K562 (cell line): ENCODE measurements around the gene KIAA1614. TPM values are rescaled to one million over a fixed set of nuclear protein-coding genes. Genes with fewer than 3 reads are reported as not detected.
A peak's percentile ranks its signal among the peaks of the same experiment; 100 is the strongest.

Experiments used
- ATAC-seq: fragments of 200-7000 bp; cut with Tn5 transposase; 3 replicates; pipeline ENCODE4 v1.9.1; 2020; ENCODE audit warnings: moderate library complexity
- BruUV-seq: library from RNA; stranded (reverse); fragments of 400-500 nt; replicated peaks from 2 replicates; lab custom pipeline; 2021; lab: Mats Ljungman, UMichigan
- CTCF ChIA-PET: fragments of 300-600 bp; formaldehyde crosslinking; extraction: SDS; loops from one replicate; lab custom pipeline; 2021; ENCODE audit warnings: low intra/inter-chr PET ratio; lab: Yijun Ruan, JAX
- POLR2A ChIA-PET: fragments of 300-600, 350-650 bp; sonication (Branson Sonifier 250); formaldehyde crosslinking; extraction: SDS; loops from one replicate; lab custom pipeline; 2021; ENCODE audit warnings: antibody characterized with exemption, inconsistent platforms; lab: Yijun Ruan, JAX
- DNase-seq, 4 experiments: peaks; one replicate each; pipeline versions ENCODE4 v3.0.0 to v3.0.0-alpha.2; 2011 to 2018; ENCODE audit warnings: low spot score in 3 of 4, mixed read lengths in 3 of 4; ENCODE audit errors: extremely low read depth in 1 of 4
- FAIRE-seq: peaks from 2 replicates; lab custom pipeline; 2011; peaks lifted over from hg19 to GRCh38; lab: Jason Lieb, UNC
- H2AFZ ChIP-seq: 2 replicates; pipeline ENCODE4 v1.6.0; 2011; ENCODE audit warnings: low read depth, low read length, control low read depth, inconsistent platforms
- H3K27ac ChIP-seq: fragments of 200-600 bp; 3 replicates; pipeline ENCODE4 v1.8.0; 2011; ENCODE audit warnings: low read depth, mild to moderate bottlenecking, control low read depth, inconsistent platforms, low read length, moderate library complexity, mixed read lengths; ENCODE audit errors: extremely low read depth
- H3K27me3 ChIP-seq, 2 experiments: fragments of 300-600 bp in 1 of 2; 2 replicates in 1 of 2; 3 replicates in 1 of 2; pipeline versions ENCODE4 v1.6.0 to v1.8.0; 2011; ENCODE audit warnings: inconsistent platforms in 2 of 2, low read length in 2 of 2, mild to moderate bottlenecking in 1 of 2, mixed read lengths in 1 of 2, moderate library complexity in 1 of 2; ENCODE audit not compliant: control insufficient read depth in 2 of 2, insufficient read depth in 2 of 2
- H3K36me3 ChIP-seq: fragments of 300-600 bp; 3 replicates; pipeline ENCODE4 v1.8.0; 2011; ENCODE audit warnings: mild to moderate bottlenecking, low read length, inconsistent platforms; ENCODE audit not compliant: control insufficient read depth, insufficient read depth
- H3K4me1 ChIP-seq, 2 experiments: fragments of 200-600 bp in 1 of 2; replicated peaks in 1 of 2; 2 replicates in 1 of 2; 3 replicates in 1 of 2; pipeline versions ENCODE4 v1.5.1 to v1.8.0; 2011; ENCODE audit warnings: inconsistent platforms in 2 of 2, low read length in 2 of 2, mild to moderate bottlenecking in 1 of 2, mixed read lengths in 1 of 2, moderate library complexity in 1 of 2; ENCODE audit not compliant: control insufficient read depth in 2 of 2, insufficient read depth in 2 of 2
- H3K4me2 ChIP-seq: 2 replicates; pipeline ENCODE4 v1.6.1; 2011; ENCODE audit warnings: low read length, control low read depth, inconsistent platforms, mixed read lengths; ENCODE audit not compliant: insufficient read depth
- H3K4me3 ChIP-seq: fragments of 200-600 bp; sonication (generic), shearing (Covaris generic); 2 replicates; pipeline ENCODE4 v1.5.1; 2016; ENCODE audit warnings: control low read depth, inconsistent platforms
- H3K79me2 ChIP-seq: fragments of 200-600 bp; 3 replicates; pipeline ENCODE4 v1.8.0; 2011; ENCODE audit warnings: low read length, inconsistent platforms; ENCODE audit not compliant: control insufficient read depth, insufficient read depth
- H3K9ac ChIP-seq, 2 experiments: 2 replicates each; pipeline versions ENCODE4 v1.6.0 to v1.6.1; 2011; ENCODE audit warnings: low read depth in 2 of 2, low read length in 2 of 2, control low read depth in 1 of 2, inconsistent platforms in 1 of 2, mild to moderate bottlenecking in 1 of 2, mixed read lengths in 1 of 2; ENCODE audit not compliant: insufficient read depth in 1 of 2
- H3K9me1 ChIP-seq: one replicate; pipeline ENCODE4 v1.6.0; 2011; ENCODE audit warnings: inconsistent platforms, mild to moderate bottlenecking, low read length, moderate library complexity; ENCODE audit not compliant: control insufficient read depth, insufficient read depth
- H3K9me3 ChIP-seq: replicated peaks from 2 replicates; pipeline ENCODE4 v1.5.1; 2011; ENCODE audit warnings: low read depth, low read length, inconsistent platforms; ENCODE audit not compliant: control insufficient read depth, insufficient read depth
- H4K20me1 ChIP-seq: replicated peaks from 2 replicates; pipeline ENCODE4 v1.6.1; 2011; ENCODE audit warnings: low read length, inconsistent platforms, mixed read lengths; ENCODE audit not compliant: control insufficient read depth, insufficient read depth
- ARID1B ChIP-seq: fragments of 450-650 bp; IDR thresholded peaks from 2 replicates; pipeline ENCODE4 v1.6.1; 2016; ENCODE audit warnings: antibody characterized with exemption, mild to moderate bottlenecking, inconsistent platforms
- ATF1 ChIP-seq, 2 experiments: fragments of 450-650 bp in 1 of 2; IDR thresholded peaks; 2 replicates each; pipeline ENCODE4 v1.6.1; 2016; ENCODE audit warnings: missing compliant biosample characterization in 1 of 2, missing genetic modification characterization in 1 of 2
- CBFA2T2 ChIP-seq: fragments of 450-650 bp; conservative IDR thresholded peaks from 2 replicates; pipeline ENCODE4 v1.6.1; 2017; ENCODE audit warnings: mild to moderate bottlenecking
- CBFA2T3 ChIP-seq: fragments of 450-650 bp; IDR thresholded peaks from 2 replicates; pipeline ENCODE4 v1.6.1; 2017
- DPF2 ChIP-seq: fragments of 450-650 bp; IDR thresholded peaks from 2 replicates; pipeline ENCODE4 v1.6.1; 2016
- MAFF ChIP-seq: IDR thresholded peaks from 2 replicates; pipeline ENCODE4 v1.6.1; 2012; ENCODE audit warnings: low read length, improper control_type of control experiment
- MAFG ChIP-seq: fragments of 450-650 bp; conservative IDR thresholded peaks from 2 replicates; pipeline ENCODE4 v1.6.1; 2016; ENCODE audit warnings: missing genetic modification characterization, missing compliant biosample characterization
- MAFK ChIP-seq: IDR thresholded peaks from 2 replicates; pipeline ENCODE4 v1.6.1; 2011; ENCODE audit warnings: low read length, improper control_type of control experiment
- MCM3 ChIP-seq: fragments of 450-650 bp; IDR thresholded peaks from 2 replicates; pipeline ENCODE4 v1.6.1; 2016
- MECOM ChIP-seq: fragments of 250-450 bp; sonication (Bioruptor Pico); IDR thresholded peaks from 2 replicates; pipeline ENCODE4 v1.8.0; 2022; ENCODE audit warnings: inconsistent platforms
- MTA2 ChIP-seq: fragments of 450-650 bp; IDR thresholded peaks from 2 replicates; pipeline ENCODE4 v1.6.1; 2016; ENCODE audit warnings: low read depth
- MYNN ChIP-seq, 2 experiments: sonication (generic); formaldehyde crosslinking in 1 of 2; IDR thresholded peaks; 2 replicates each; pipeline versions ENCODE4 v1.5.0 to v1.6.1; 2016 to 2020; ENCODE audit warnings: antibody characterized with exemption in 1 of 2, missing genetic modification reagents in 1 of 2
- NFE2 ChIP-seq: IDR thresholded peaks from 2 replicates; pipeline ENCODE4 v1.6.1; 2014; ENCODE audit warnings: antibody characterized with exemption, low read depth
- NFIC ChIP-seq: fragments of 450-650 bp; IDR thresholded peaks from 2 replicates; pipeline ENCODE4 v1.6.1; 2017; ENCODE audit warnings: mild to moderate bottlenecking, inconsistent platforms
- PTBP1 ChIP-seq: fragments of 200-400 bp; formaldehyde crosslinking; IDR thresholded peaks from 2 replicates; pipeline ENCODE4 v1.6.1; 2017; ENCODE audit warnings: low read depth, low read length
- SMARCE1 ChIP-seq: fragments of 450-650 bp; IDR thresholded peaks from 2 replicates; pipeline ENCODE4 v1.7.1; 2016; ENCODE audit warnings: mild to moderate bottlenecking
- SRSF1 ChIP-seq: fragments of 200-400 bp; formaldehyde crosslinking; IDR thresholded peaks from 2 replicates; pipeline ENCODE4 v1.6.1; 2017; ENCODE audit warnings: mild to moderate bottlenecking, low read depth, low read length, moderate library complexity
- STAT5A ChIP-seq: IDR thresholded peaks from 2 replicates; pipeline ENCODE4 v1.6.1; 2012; ENCODE audit warnings: low read length, inconsistent platforms, borderline replicate concordance
- TAL1 ChIP-seq: fragments of 450-650 bp; IDR thresholded peaks from 2 replicates; pipeline ENCODE4 v1.6.1; 2016; ENCODE audit warnings: mild to moderate bottlenecking
- TEAD1 ChIP-seq, 2 experiments: fragments of 450-650 bp in 1 of 2; sonication (generic) in 1 of 2; formaldehyde crosslinking; IDR thresholded peaks; 2 replicates each; pipeline versions ENCODE4 v1.4.0 to v1.8.0; 2020 to 2022; ENCODE audit warnings: mild to moderate bottlenecking in 2 of 2, missing genetic modification reagents in 1 of 2
- ZFP91 ChIP-seq: sonication (generic); formaldehyde crosslinking; IDR thresholded peaks from 2 replicates; pipeline ENCODE4 v1.8.0; 2022; ENCODE audit warnings: mild to moderate bottlenecking, missing genetic modification reagents
- ZNF586 ChIP-seq: fragments of 450-650 bp; formaldehyde crosslinking; conservative IDR thresholded peaks from 2 replicates; pipeline ENCODE4 v1.4.0; 2020; ENCODE audit warnings: mild to moderate bottlenecking, moderate library complexity
- WGBS: fragments of 100-300 bp; shearing (Covaris generic); methylation state at CpG from one replicate; pipeline ENCODE4 v1.1.6; 2016; ENCODE audit warnings: low coverage, mixed read lengths; ENCODE audit not compliant: insufficient coverage; ENCODE audit errors: missing lambda C conversion rate; 5-methylcytosine and 5-hydroxymethylcytosine counted together
- in situ Hi-C: fragments of 300-500 bp; cut with MboI; formaldehyde crosslinking; loops from 4 replicates; pipeline ENCODE4 v1.15.0; 2018; ENCODE audit warnings: inconsistent platforms, mixed read lengths
- intact Hi-C: fragments of 100-400 bp; cut with micrococcal nuclease; formaldehyde crosslinking; loops from 2 replicates; pipeline ENCODE4 v1.14.2; 2022
- polyA plus RNA-seq, 8 experiments: library from polyadenylated mRNA; depleted of rRNA in 4 of 8; stranded (reverse) in 5 of 8; unstranded in 3 of 8; fragments of >200 nt; fragmentation: Nextera tagmentation in 2 of 8; fragmentation: Illumina TruSeq in 1 of 8; extraction: Ambion mirVana in 2 of 8; extraction: Trizol in 1 of 8; gene quantifications; 2 replicates each; pipeline versions ENCODE4 v1.2.1 to v1.2.3, GENCODE V29; 2011 to 2014; ENCODE audit warnings: inconsistent platforms in 1 of 8, missing spikeins in 1 of 8
- total RNA-seq, 7 experiments: library from RNA; depleted of rRNA in 6 of 7; stranded (reverse); fragments of >200 nt in 6 of 7; fragmentation: Illumina TruSeq in 2 of 7; extraction: Trizol in 2 of 7; gene quantifications; 2 replicates each; pipeline versions ENCODE4 v1.2.1 to v1.2.3, GENCODE V29; 2011 to 2021; ENCODE audit warnings: low replicate concordance in 1 of 7

The KIAA1614 gene
- total and polyA plus RNA-seq, 9 of the 15 experiments (the other 6 are each of a cell fraction or from before 2014, with no cell fraction given) = 0.01 to 1.1 (median 0.15) TPM; not detected in 1

- BruUV-seq = no TSS peak
- peak; percentile 15 for FAIRE-seq
- Histone ChIP-seq H3K36me3 (no peaks in the 10 kb centered on the region), H4K20me1 (0 out of 2 replicates have a peak, but pooled peaks cover 5% of the 10 kb centered on the region), H3K79me2 (no peaks in the 10 kb centered on the region), H3K4me2 (peak overlapping the region; percentile 50; the same call in 1 of the 2 replicates), H3K9me1 (no peaks in the 10 kb centered on the region), H3K27ac (no peak overlapping the region), H2AFZ (peak overlapping the region; percentile 48), H3K9me3 (no peaks in the 10 kb centered on the region), H3K4me1 (peaks cover 30 to 43% of the 10 kb centered on the region in 2 experiments; a peak in 4 of 5 replicates), H3K4me3 (no peak overlapping the region), H3K27me3 (no peaks in the 10 kb centered on the region), H3K9ac (peak overlapping the region in 1 of 2 experiments; percentile 73; a peak in 1 of 4 replicates)
- intact Hi-C loops = no loop called here
- in situ Hi-C loops = no loop called here
- TF ChIP-seq MECOM (CRISPR knock-in tag) = no peak
- TF ChIP-seq NFE2 = peak; percentile 62; the same call in 1 of the 2 replicates
- peak; percentile 46 for TF ChIP-seq DPF2
- TF ChIP-seq TEAD1 (CRISPR knock-in tag; IDR thresholded peaks at IDR 0.05) = no peak
- no peak for TF ChIP-seq STAT5A
- TF ChIP-seq ARID1B = peak; percentile 61
- TF ChIP-seq MCM3 = no peak
- no peak for TF ChIP-seq NFIC
- no peak for TF ChIP-seq ZNF586
- TF ChIP-seq MAFF = peak; percentile 26; the same call in 1 of the 2 replicates
- peak; percentile 53 for TF ChIP-seq CBFA2T3
- TF ChIP-seq ATF1 (CRISPR knock-in tag; IDR thresholded peaks at IDR 0.05) = no peak
- 0 out of 2 replicates have a peak, but pooled peaks have one; percentile 9 for TF ChIP-seq ATF1 (tag; IDR thresholded peaks at IDR 0.05)
- peak; percentile 41; the same call in 1 of the 2 replicates for TF ChIP-seq TAL1
- TF ChIP-seq PTBP1 = no peak
- TF ChIP-seq MTA2 = peak; percentile 37; the same call in 1 of the 2 replicates
- TF ChIP-seq SMARCE1 = 0 out of 2 replicates have a peak, but pooled peaks have one; percentile 15
- TF ChIP-seq SRSF1 = no peak
- TF ChIP-seq ZFP91 (CRISPR knock-in tag) = no peak
- TF ChIP-seq CBFA2T2 = peak; percentile 24; the same call in 1 of the 2 replicates
- TF ChIP-seq MYNN (IDR thresholded peaks at IDR 0.05) = 0 out of 2 replicates have a peak, but pooled peaks have one; percentile 25
- no peak for TF ChIP-seq MYNN (CRISPR knock-in tag; IDR thresholded peaks at IDR 0.05)
- peak; percentile 19; the same call in 1 of the 2 replicates for TF ChIP-seq MAFG
- TF ChIP-seq MAFK = 0 out of 2 replicates have a peak, but pooled peaks have one; percentile 32
- DNase-seq = peak in 3 of 4 experiments; percentile 40 to 68 (median 63)
- WGBS = 15% methylated on average over 4 of the region's 4 CpGs
- POLR2A ChIA-PET = interaction anchor here (0.6 to 1.0 kb wide), 4 partner anchors 13 to 331 kb away, joined by 3 read pairs; no protein-coding TSS in a partner anchor
- CTCF ChIA-PET = no interaction called here
- ATAC-seq = peak; percentile 12; the same call in 1 of the 3 replicates
Measured at GRCh38 chr1:180923887-180924286, 11.2 kb downstream of the KIAA1614 start.
